PC-3 (cell line): ENCODE data around the gene MGAT4A.

Experiments used
- CTCF ChIP-seq: fragments of 300-600 bp; sonication (generic); conservative IDR thresholded peaks from 2 replicates; pipeline ENCODE4 v1.5.1; 2017; ENCODE audit warnings: antibody characterized with exemption, low read depth, mild to moderate bottlenecking, low read length
- EZH2 ChIP-seq: fragments of 300-600 bp; sonication (generic); IDR thresholded peaks from one replicate; pipeline ENCODE4 v1.6.1; 2017; ENCODE audit warnings: antibody characterized with exemption, mild to moderate bottlenecking, low read length; ENCODE audit not compliant: unreplicated experiment
- EZH2phosphoT487 ChIP-seq: fragments of 300-600 bp; sonication (generic); IDR thresholded peaks from 2 replicates; pipeline ENCODE4 v1.6.1; 2018; ENCODE audit warnings: mild to moderate bottlenecking, antibody characterized with exemption, low read length, borderline replicate concordance

GRCh38 chr2:98577313-98577712 lies 153.6 kb downstream of the MGAT4A start:
- peak; percentile 38; the same call in 1 of the 2 replicates for TF ChIP-seq CTCF
- no peak for TF ChIP-seq EZH2
- TF ChIP-seq EZH2phosphoT487, result no peak
